ENCODE data around the gene MAMDC4.

GRCh38 chr9:136852664-136853595 is 784 bp downstream of the MAMDC4 start:
- no peak for TF ChIP-seq CTCF (tag by site-specific recombination; IDR thresholded peaks at IDR 0.05)
- no peak for TF ChIP-seq ZNF174 (tag by site-specific recombination; IDR thresholded peaks at IDR 0.05)
- TF ChIP-seq TCF7L2 (IDR thresholded peaks at IDR 0.05; ENCODE audit: borderline replicate concordance, low read depth, low read length): no peak
- no peak for TF ChIP-seq ZNF202 (tag by site-specific recombination; IDR thresholded peaks at IDR 0.05; ENCODE audit: borderline replicate concordance)
- no peak for TF ChIP-seq ZNF513 (tag by site-specific recombination; IDR thresholded peaks at IDR 0.05)
- TF ChIP-seq ZNF223 (tag by site-specific recombination; IDR thresholded peaks at IDR 0.05): no peak
